GM23338 (cell line): ENCODE data around the gene NTRK3. TPM values are rescaled to one million over a fixed set of nuclear protein-coding genes. Genes with fewer than 3 reads are reported as not detected.

Source experiments
- ATAC-seq: fragments of 200-7000 bp; cut with Tn5 transposase; 3 replicates; pipeline ENCODE4 v1.9.1; 2020
- DNase-seq: peaks from one replicate; pipeline ENCODE4 v3.0.0-alpha.2; 2015; ENCODE audit warnings: low spot score
- H2AFZ ChIP-seq: fragments of 200-600 bp; sonication (generic); 2 replicates; pipeline ENCODE4 v1.8.0; 2016; ENCODE audit warnings: antibody characterized with exemption, mild to moderate bottlenecking, moderate library complexity
- H3F3A ChIP-seq: fragments of 200-600 bp; sonication (generic); replicated peaks from 2 replicates; pipeline ENCODE4 v1.8.0; 2017; ENCODE audit warnings: antibody characterized with exemption, mixed run types, low read depth
- H3K27ac ChIP-seq: fragments of 200-600 bp; sonication (generic); 2 replicates; pipeline ENCODE4 v1.6.1; 2016; ENCODE audit warnings: low read depth
- H3K27me3 ChIP-seq: fragments of 200-600 bp; sonication (generic); 2 replicates; pipeline ENCODE4 v1.8.0; 2016; ENCODE audit warnings: mild to moderate bottlenecking, mixed run types, moderate library complexity; ENCODE audit not compliant: insufficient read depth
- H3K36me3 ChIP-seq: fragments of 200-600 bp; sonication (generic); 2 replicates; pipeline ENCODE4 v1.8.0; 2016; ENCODE audit warnings: mild to moderate bottlenecking; ENCODE audit not compliant: insufficient read depth
- H3K4me1 ChIP-seq: fragments of 200-600 bp; sonication (generic); 2 replicates; pipeline ENCODE4 v1.8.0; 2016; ENCODE audit warnings: mild to moderate bottlenecking, moderate library complexity; ENCODE audit not compliant: insufficient read depth
- H3K4me2 ChIP-seq: fragments of 200-600 bp; sonication (generic); 2 replicates; pipeline ENCODE4 v1.7.1; 2017; ENCODE audit warnings: mixed run types
- H3K4me3 ChIP-seq: fragments of 200-600 bp; sonication (generic); 2 replicates; pipeline ENCODE4 v1.6.1; 2016; ENCODE audit warnings: mixed run types
- H3K79me2 ChIP-seq: fragments of 200-600 bp; sonication (generic); replicated peaks from 2 replicates; pipeline ENCODE4 v1.8.0; 2017; ENCODE audit warnings: mild to moderate bottlenecking; ENCODE audit not compliant: insufficient read depth
- H3K9me2 ChIP-seq: fragments of 200-600 bp; sonication (generic); 2 replicates; pipeline ENCODE4 v1.8.0; 2017; ENCODE audit not compliant: insufficient read depth
- H4K20me1 ChIP-seq: fragments of 200-600 bp; sonication (generic); replicated peaks from 2 replicates; pipeline ENCODE4 v1.8.0; 2017; ENCODE audit warnings: mild to moderate bottlenecking; ENCODE audit not compliant: insufficient read depth
- H3K27ac Mint-ChIP-seq: 2 replicates; pipeline ENCODE4 v1.8.0; 2020; ENCODE audit warnings: inconsistent platforms, mild to moderate bottlenecking, moderate library complexity, mixed read lengths
- H3K27me3 Mint-ChIP-seq: 3 replicates; pipeline ENCODE4 v1.8.0; 2022; ENCODE audit warnings: low read depth, mild to moderate bottlenecking, moderate library complexity, mixed read lengths, inconsistent platforms; ENCODE audit not compliant: insufficient read depth, poor library complexity
- H3K36me3 Mint-ChIP-seq: 3 replicates; pipeline ENCODE4 v1.8.0; 2021; ENCODE audit warnings: low read depth, mild to moderate bottlenecking, inconsistent platforms, moderate library complexity, mixed read lengths
- H3K4me1 Mint-ChIP-seq: 3 replicates; pipeline ENCODE4 v1.8.0; 2020; ENCODE audit warnings: mild to moderate bottlenecking, inconsistent platforms, mixed read lengths
- H3K4me3 Mint-ChIP-seq: 3 replicates; pipeline ENCODE4 v1.8.0; 2021; ENCODE audit warnings: moderate library complexity, mild to moderate bottlenecking, inconsistent platforms, mixed read lengths
- H3K9me3 Mint-ChIP-seq: 3 replicates; pipeline ENCODE4 v1.8.0; 2020; ENCODE audit warnings: moderate library complexity, mild to moderate bottlenecking, inconsistent platforms, mixed read lengths
- JUNB ChIP-seq: IDR thresholded peaks from one replicate; pipeline ENCODE4 v1.6.1; 2016; ENCODE audit warnings: antibody characterized with exemption; ENCODE audit not compliant: unreplicated experiment
- NANOG ChIP-seq: IDR thresholded peaks from 2 replicates; pipeline ENCODE4 v1.6.1; 2016; ENCODE audit warnings: antibody characterized with exemption, borderline replicate concordance
- REST ChIP-seq: IDR thresholded peaks from one replicate; pipeline ENCODE4 v1.6.1; 2018; ENCODE audit warnings: antibody characterized with exemption; ENCODE audit not compliant: unreplicated experiment
- ZNF462 ChIP-seq: fragments of 250-450 bp; sonication (Bioruptor Pico); IDR thresholded peaks from 2 replicates; pipeline ENCODE4 v1.5.0; 2020; ENCODE audit warnings: mild to moderate bottlenecking, moderate library complexity
- polyA plus RNA-seq: library from polyadenylated mRNA; unstranded; fragments of >200 nt; fragmentation: Nextera tagmentation; extraction: Ambion mirVana; gene quantifications from 2 replicates; pipeline ENCODE4 v1.2.1, GENCODE V29; 2016
- total RNA-seq: library from RNA; depleted of rRNA; stranded (reverse); fragments of >200 nt; shearing (Covaris generic); gene quantifications from 2 replicates; pipeline ENCODE4 v1.2.3, GENCODE V29; 2014

Gene NTRK3
- total and polyA plus RNA-seq, 2 experiments from 2014 or later, result 3.1 to 5.3 TPM

- TF ChIP-seq ZNF462 (CRISPR knock-in tag), result no peak
Measured at GRCh38 chr15:87959080-87959479, 297.5 kb downstream of the NTRK3 start (continued).

GRCh38 chr15:87955284-87955909 is 301.1 kb downstream of the NTRK3 start:
- Mint-ChIP-seq H3K36me3 (no peaks in the 10 kb centered on the region), H3K27ac (no peak overlapping the region), H3K27me3 (peaks cover 2% of the 10 kb centered on the region), H3K4me3 (no peak overlapping the region), H3K4me1 (peaks cover 8% of the 10 kb centered on the region; the same call in 2 of the 3 replicates), H3K9me3 (no peaks in the 10 kb centered on the region; the same call in 2 of the 3 replicates)
- Histone ChIP-seq H3K36me3 (no peaks in the 10 kb centered on the region), H3K27ac (no peak overlapping the region), H3F3A (no peaks in the 10 kb centered on the region), H3K79me2 (no peaks in the 10 kb centered on the region), H3K27me3 (no peaks in the 10 kb centered on the region), H2AFZ (no peak overlapping the region), H3K4me1 (no peaks in the 10 kb centered on the region), H3K9me2 (peaks cover 6% of the 10 kb centered on the region; the same call in 1 of the 2 replicates), H3K4me2 (no peak overlapping the region), H4K20me1 (no peaks in the 10 kb centered on the region), H3K4me3 (no peak overlapping the region)
- no peak for TF ChIP-seq NANOG
- no peak for TF ChIP-seq REST
- TF ChIP-seq JUNB, result no peak
- DNase-seq, result no peak
- ATAC-seq, result no peak
